ENCODE data around the gene TP73. TPM values are rescaled to one million over a fixed set of nuclear protein-coding genes. Genes with fewer than 3 reads are reported as not detected.
"Not testable (repeated sequence)": the region's sequence is repeated elsewhere in the genome, so short reads cannot be mapped to it uniquely, and the experiment has no call there.

The TP73 gene
- total RNA-seq, 3 donors from 2014 or later: 0.12 to 0.63 (median 0.51) TPM

DNA sequence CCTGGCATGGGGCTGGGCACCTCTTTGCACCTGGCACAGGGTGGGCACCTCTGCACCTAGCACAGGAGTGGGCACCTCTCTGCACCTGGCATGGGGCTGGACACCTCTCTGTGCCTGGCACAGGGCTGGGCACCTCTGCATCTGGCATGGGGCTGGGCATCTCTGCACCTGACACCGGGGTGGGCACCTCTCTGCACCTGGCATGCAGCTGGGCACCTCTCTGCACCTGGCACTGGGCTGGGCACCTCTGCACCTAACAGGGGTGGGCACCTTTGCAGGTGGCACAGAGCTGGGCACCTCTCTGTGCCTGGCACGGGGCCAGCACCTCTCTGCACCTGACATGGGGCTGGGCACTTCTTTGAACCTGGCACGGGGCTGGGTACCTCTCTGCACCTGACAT, 70.5 kb downstream of the TP73 start:
- Histone ChIP-seq H3K9me3 (no peaks in the 10 kb centered on the region), H3K4me1 (ENCODE audit: low read depth) (no peaks in the 10 kb centered on the region), H3K36me3 (ENCODE audit: low read depth) (no peaks in the 10 kb centered on the region), H3K4me3 (no peak overlapping the region)
- no peak for DNase-seq
- TF ChIP-seq, protein P1, sequence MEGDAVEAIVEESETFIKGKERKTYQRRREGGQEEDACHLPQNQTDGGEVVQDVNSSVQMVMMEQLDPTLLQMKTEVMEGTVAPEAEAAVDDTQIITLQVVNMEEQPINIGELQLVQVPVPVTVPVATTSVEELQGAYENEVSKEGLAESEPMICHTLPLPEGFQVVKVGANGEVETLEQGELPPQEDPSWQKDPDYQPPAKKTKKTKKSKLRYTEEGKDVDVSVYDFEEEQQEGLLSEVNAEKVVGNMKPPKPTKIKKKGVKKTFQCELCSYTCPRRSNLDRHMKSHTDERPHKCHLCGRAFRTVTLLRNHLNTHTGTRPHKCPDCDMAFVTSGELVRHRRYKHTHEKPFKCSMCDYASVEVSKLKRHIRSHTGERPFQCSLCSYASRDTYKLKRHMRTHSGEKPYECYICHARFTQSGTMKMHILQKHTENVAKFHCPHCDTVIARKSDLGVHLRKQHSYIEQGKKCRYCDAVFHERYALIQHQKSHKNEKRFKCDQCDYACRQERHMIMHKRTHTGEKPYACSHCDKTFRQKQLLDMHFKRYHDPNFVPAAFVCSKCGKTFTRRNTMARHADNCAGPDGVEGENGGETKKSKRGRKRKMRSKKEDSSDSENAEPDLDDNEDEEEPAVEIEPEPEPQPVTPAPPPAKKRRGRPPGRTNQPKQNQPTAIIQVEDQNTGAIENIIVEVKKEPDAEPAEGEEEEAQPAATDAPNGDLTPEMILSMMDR (IDR thresholded peaks at IDR 0.05): no peak
- ATAC-seq: no peak
- intact Hi-C loops (cut with DNase I, micrococcal nuclease): no loop called here

DNA sequence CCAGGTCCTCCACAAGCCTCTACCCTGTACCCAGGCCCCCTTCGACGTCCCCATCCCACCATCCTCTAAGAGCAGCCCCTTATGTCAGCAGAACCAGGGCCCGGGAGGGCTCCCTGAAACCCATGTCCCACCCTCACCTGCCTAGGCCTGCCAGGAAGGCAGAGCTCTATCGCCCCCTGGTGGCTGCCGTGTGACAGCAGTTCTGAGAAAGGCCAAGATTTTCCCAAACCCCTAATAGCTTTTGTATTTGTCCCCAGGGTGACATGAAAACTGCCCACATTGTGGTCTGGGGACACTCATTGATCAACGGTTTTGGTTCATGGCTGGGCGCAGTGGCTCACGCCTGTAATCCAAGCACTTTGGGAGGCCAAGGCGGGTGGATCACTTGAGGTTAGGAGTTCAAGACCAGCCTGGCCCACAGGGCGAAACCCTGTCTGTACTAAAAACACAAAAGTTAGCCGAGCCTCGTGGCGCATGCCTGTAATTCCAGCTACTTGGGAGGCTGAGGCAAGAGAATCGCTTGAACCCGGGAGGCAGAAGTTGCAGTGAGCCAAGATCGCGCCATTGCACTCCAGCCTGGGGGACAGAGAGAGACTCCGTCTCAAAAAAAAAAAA, 72.2 kb downstream of the TP73 start:
- H3K36me3 ChIP-seq (ENCODE audit: low read depth); H3K9me3 ChIP-seq; H3K4me3 ChIP-seq; intact Hi-C loops (cut with DNase I, micrococcal nuclease); H3K4me1 ChIP-seq (ENCODE audit: low read depth): not testable (repeated sequence)
- peak in 2 of 3 donors; percentile 79 for DNase-seq
- ATAC-seq: peak; percentile 68
- TF ChIP-seq, protein P1 (IDR thresholded peaks at IDR 0.05): peak; percentile 93

DNA sequence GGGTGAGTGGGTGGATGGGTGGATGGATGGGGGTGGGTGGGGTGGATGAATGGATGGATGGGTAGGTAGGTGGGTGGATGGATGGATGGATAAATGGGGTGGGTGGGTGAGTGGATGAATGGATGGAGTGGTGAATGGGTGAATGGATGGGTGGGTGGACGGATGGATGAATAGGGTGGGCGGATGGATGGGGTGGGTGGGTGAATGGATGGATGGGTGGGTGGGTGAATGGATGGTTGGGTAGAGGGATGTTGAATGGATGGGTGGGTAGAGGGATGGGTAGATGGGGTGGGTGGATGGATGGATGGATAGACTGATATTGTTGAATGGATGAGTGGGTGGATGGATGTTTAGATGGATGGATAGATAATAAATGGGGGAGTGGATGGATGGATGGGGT, 73.0 kb downstream of the TP73 start:
- ATAC-seq (no peak), DNase-seq (no peak)
- intact Hi-C loops (cut with DNase I, micrococcal nuclease): no loop called here
- H3K4me1 ChIP-seq (ENCODE audit: low read depth): no peaks in the 10 kb centered on the region
- TF ChIP-seq, protein P1 (IDR thresholded peaks at IDR 0.05): no peak
- H3K36me3 ChIP-seq (ENCODE audit: low read depth): no peaks in the 10 kb centered on the region
- no peak overlapping the region for H3K4me3 ChIP-seq
- no peaks in the 10 kb centered on the region for H3K9me3 ChIP-seq

DNA sequence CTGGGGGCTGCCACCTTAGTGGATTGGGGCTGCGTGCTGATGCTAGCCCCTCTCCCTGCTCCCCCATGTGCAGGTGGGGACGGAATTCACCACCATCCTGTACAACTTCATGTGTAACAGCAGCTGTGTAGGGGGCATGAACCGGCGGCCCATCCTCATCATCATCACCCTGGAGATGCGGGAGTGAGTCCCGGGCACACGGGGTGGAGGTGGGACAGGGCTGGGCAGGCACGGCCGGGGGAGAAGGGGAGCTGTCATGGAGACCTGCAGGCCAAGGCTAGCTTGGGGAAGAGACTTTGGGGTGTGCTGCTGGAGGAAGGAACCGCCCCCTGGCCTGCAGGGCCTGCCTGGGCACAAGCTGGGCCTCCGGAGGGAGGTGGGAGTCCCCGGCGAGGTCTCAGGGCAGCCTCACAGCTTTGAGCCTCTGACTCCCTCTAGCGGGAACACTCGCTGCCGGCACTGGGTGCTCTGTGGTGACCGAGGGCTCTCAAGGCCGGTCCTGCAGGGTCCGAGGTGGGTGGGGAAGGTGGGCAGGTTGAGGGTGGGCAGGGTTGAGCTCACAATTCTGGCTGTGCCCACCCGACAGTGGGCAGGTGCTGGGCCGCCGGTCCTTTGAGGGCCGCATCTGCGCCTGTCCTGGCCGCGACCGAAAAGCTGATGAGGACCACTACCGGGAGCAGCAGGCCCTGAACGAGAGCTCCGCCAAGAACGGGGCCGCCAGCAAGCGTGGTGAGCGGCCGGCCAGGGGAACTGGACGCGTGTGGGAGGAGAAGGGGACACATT, 74.9 kb downstream of the TP73 start:
- H3K4me1 ChIP-seq (ENCODE audit: low read depth): no peaks in the 10 kb centered on the region
- no peak overlapping the region for H3K4me3 ChIP-seq
- intact Hi-C loops (cut with DNase I, micrococcal nuclease): no loop called here
- ATAC-seq: no peak
- H3K36me3 ChIP-seq (ENCODE audit: low read depth): no peaks in the 10 kb centered on the region
- no peaks in the 10 kb centered on the region for H3K9me3 ChIP-seq
- peak in 1 of 3 donors; percentile 15 for DNase-seq
- TF ChIP-seq, protein P1 (IDR thresholded peaks at IDR 0.05): no peak

DNA sequence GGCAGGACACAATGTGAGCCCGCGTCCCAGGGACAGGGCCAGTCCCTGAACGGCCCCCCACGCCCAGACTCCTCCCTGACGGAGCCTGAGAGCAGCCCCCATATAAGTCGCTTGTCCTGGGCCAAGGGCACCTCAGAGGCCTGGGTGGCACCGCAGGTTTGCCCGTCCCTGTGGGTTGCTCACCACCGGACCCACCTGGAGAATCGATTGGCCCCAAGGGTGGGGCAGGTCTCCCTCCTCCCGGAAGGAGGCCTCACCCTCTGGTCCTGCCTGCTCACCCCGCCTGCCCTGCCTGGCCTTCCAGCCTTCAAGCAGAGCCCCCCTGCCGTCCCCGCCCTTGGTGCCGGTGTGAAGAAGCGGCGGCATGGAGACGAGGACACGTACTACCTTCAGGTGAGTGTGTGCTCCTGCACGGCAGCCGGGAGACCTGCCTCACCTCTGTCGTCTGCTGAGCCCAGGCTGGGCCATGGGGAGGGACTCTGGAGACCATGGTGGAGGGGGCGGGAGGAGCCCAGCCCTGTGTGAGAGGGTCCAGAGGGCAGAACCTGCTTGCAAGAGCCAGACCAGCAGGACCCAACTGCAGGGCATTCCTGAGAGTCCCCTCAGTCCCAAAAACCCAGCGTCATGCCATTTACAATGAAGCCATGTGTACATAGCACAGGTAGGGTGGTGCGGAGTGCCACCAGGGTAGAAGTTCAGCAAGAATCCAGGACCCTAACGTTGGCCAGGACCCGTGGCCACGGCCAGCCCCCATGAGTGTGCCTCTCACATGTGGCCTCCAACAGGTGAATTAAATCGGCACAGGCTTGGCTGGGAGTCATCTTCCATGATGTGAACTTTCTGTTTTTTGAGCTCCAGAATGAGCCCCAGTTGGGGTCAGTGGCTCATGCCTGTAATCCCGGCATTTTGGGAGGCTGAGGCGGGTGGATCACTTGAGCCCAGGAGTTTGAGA, 75.8 kb downstream of the TP73 start:
- Histone ChIP-seq H3K36me3 (ENCODE audit: low read depth) (no peaks in the 10 kb centered on the region), H3K9me3 (no peaks in the 10 kb centered on the region), H3K4me1 (ENCODE audit: low read depth) (no peaks in the 10 kb centered on the region), H3K4me3 (no peak overlapping the region)
- TF ChIP-seq, protein P1 (IDR thresholded peaks at IDR 0.05): no peak
- ATAC-seq (no peak), DNase-seq (no peak)
- intact Hi-C loops (cut with DNase I, micrococcal nuclease): no loop called here
